ENCODE data around the gene IFNG.

IFNG gene

GRCh38 chr12:68166317-68166831 lies 6.8 kb upstream of the IFNG start:
- DNase-seq (ENCODE audit: low spot score) = no peak

- DNase-seq (ENCODE audit: low spot score) = no peak
Observed at GRCh38 chr12:68163560-68164081, 4.1 kb upstream of the IFNG start.

GRCh38 chr12:68162374-68162773 lies 2.8 kb upstream of the IFNG start:
- no peak for DNase-seq (ENCODE audit: low spot score)

DNA sequence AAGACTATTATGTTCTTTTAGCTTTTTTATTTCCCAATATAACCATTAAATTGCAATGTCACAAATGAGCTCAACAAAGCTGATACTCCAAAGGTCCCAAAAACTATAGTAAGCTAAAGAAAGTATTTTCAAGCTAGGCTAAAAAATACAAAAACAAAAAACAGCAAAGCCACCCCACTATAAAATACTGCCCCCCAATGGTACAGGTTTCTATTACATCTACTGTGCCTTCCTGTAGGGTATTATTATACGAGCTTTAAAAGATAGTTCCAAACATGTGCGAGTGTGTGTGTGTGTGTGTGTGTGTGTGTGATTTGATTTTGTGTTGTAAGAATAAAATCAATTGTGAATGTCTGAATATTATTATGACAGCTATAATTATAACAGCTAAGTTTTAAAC lies 1.1 kb downstream of the IFNG start:
- DNase-seq (ENCODE audit: low spot score) = no peak

DNA sequence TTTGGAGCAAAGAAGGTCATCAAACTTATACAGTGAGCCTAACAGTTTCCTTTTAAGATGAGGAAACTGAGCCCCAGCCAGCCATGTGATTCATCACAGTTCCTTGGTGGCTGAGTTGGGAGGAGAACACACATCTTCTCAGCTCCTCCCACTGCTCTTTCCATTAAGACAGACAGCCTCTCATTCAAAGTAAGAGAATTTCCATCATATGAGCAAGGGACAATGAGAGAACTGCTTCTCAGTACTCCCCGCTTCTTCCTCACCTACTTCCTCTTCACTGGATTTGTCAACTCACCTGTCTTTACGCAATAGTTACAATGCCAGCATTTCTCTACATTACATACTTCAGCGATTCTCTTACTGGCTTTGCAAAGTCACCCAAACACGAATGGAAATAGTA lies 2.2 kb downstream of the IFNG start:
- DNase-seq (ENCODE audit: low spot score) = no peak

- no peak for DNase-seq (ENCODE audit: low spot score)
Observed at GRCh38 chr12:68156636-68157035, 2.9 kb downstream of the IFNG start.

DNA sequence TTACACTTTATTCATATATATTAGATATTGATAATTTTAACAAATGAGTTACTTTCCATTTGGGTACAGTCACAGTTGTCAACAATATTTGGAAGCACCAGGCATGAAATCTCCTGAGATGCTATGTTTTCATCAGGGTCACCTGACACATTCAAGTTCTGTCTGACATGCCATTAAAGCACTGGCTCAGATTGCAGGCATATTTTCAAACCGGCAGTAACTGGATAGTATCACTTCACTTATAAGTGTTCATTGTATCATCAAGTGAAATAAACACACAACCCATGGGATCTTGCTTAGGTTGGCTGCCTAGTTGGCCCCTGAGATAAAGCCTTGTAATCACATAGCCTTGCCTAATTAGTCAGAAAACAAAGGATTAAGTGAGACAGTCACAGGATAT lies 4.8 kb downstream of the IFNG start:
- DNase-seq (ENCODE audit: low spot score) = no peak

DNA sequence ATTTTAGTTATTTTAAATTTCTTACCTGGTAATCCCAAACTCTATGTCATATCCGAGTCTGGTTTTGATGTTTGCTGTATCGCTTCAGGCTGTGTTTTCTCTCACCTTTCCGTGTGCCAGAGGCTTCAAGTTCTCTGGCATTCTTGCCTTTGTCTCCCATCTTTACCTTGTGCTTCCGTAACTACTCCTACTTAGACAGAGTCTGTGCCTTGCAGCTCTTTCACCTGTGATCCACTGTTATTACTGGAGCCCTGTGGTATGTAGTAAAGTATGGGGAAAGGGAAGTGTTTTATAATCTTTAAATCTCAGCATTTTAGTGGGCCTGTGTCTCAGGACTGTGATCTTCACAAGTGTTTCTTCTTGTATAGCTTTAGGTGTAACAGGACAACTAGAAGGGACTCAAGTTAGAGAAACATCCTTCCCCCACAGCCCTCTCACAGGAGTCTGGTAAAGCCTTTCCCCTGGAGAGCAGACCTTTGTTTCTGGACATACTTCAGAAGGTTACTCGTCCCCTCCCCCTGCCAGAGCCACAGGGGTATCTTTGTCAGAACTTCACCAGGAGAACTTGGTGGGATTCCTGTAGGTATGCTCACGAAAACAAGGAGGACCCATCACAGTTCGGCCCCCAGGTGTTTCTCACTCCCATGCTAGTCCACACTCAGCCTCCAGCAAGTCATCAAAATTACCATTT lies 11.1 kb downstream of the IFNG start:
- no peak for DNase-seq (ENCODE audit: low spot score)

DNA sequence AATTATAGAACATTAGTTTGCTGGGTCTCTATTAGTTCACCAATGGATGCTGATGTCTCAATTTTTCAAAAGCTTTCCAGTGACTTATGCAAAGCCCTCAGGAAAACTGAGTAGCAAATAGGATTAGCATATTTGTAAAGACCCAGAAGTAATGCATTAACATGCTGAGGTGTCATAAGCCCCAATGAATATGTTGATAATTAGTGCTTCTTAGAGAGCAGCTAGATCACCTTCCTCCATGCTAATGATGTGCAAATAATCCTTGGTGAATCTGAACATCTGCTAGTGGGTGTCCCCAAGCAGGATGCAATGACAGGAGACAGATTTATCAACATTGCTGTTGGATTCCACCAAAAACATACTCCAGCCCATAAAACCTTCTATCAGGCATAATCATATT lies 19.0 kb downstream of the IFNG start:
- no peak for DNase-seq (ENCODE audit: low spot score)

DNA sequence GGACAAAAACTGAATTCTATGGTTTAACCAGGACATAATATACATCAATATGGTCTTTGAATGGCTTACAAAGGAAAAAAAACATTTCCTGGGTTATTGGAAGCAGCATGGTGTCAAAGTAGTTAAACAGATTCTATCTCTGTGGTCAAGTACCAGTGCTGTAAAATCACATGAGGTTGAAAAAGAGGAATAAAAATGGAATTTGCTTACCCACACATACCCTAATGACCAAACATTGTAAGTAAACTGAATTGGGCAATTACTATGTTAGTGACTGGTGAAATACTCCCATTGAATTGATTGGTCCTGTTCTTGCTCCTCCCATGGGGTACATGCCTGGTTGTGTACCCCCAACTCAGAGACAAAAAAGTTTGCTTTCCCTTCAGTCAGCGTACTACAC lies 19.6 kb downstream of the IFNG start:
- DNase-seq (ENCODE audit: low spot score) = no peak

- no peak for DNase-seq (ENCODE audit: low spot score)
Observed at GRCh38 chr12:68139001-68139400, 20.5 kb downstream of the IFNG start.

DNA sequence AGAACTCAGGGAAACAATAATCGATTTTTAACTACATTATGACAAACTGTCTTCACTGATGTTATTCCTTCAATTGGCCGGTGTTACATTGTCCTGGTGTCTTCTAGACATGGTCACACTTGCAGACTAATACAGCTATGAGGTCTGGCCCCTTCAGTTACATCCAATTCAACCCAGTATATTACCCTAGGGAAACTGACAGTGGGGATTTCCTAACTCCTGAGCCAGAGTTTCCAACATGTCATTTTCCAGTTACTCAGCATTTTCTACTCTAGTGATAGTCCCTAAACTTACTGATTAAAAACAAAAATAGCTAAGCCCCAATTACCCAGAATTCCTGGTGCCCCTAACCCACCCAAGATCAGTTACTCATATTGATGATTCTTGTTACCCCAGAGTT lies 21.1 kb downstream of the IFNG start:
- DNase-seq (ENCODE audit: low spot score) = no peak

GRCh38 chr12:68137335-68137830 lies 22.2 kb downstream of the IFNG start:
- DNase-seq (ENCODE audit: low spot score) = no peak

DNA sequence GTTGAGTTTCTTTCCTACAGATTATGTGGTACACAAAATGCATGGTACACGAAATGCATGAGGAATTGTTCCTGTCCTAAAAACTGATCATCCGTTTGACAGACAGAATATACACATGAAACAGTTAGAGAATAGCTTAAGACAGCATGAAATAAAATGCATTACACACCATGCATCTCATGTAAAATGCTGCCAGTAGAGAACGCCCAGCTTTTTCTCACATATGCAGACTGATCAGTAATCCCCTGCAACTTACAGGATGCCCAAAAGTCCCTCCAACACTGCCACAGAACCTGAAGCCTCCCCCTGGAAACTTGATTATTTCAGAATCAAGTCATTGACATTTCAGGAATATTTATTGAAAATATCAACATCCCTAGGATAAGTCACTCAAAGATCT lies 24.0 kb downstream of the IFNG start:
- no peak for DNase-seq (ENCODE audit: low spot score)

DNA sequence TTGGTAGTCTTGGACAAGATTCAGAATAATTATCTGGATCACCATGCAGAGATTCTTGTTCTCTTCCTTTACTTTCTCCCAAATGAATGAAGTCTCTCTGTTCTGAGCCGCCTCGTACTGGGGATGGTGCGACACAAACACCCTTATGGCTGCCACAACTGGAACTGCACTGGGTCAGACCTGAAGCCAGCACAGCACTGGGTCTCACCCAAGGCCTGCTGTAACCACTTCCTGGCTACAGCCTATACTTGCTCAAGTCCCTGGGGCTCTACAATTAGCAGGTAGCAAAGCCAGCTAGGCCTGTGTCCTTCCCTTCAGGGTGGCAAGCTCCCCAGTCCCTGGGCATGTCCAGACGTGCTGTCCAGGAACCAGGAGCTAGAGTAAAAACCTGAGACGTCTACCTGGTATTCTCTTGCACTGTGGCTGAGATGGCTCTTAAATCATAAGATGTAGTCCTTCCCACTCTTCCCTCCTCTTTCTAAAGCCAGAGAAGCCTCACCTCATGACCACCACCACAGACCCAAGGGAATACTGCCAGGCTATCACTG lies 27.6 kb downstream of the IFNG start:
- no peak for DNase-seq (ENCODE audit: low spot score)

DNA sequence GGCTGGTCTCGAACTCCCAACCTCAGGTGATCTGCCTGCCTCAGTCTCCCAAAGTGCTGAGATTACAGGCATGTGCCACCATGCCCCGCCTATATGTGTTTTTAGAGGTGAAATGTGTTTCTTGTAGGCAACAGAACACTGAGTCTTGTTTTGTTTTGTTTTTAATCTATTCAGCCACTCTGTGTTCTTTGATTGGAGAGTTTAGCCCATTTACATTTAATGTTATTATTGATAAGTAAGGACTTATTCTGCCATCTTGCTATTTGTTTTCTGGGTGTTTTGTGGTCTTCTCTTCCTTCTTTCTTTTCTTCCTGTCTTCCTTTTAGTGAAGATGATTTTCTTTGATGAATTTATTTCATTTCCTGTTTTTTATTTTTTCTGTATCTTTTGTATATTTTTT lies 29.6 kb downstream of the IFNG start:
- no peak for DNase-seq (ENCODE audit: low spot score)

GRCh38 chr12:68122236-68122920 lies 37.2 kb downstream of the IFNG start:
- no peak for DNase-seq (ENCODE audit: low spot score)

DNA sequence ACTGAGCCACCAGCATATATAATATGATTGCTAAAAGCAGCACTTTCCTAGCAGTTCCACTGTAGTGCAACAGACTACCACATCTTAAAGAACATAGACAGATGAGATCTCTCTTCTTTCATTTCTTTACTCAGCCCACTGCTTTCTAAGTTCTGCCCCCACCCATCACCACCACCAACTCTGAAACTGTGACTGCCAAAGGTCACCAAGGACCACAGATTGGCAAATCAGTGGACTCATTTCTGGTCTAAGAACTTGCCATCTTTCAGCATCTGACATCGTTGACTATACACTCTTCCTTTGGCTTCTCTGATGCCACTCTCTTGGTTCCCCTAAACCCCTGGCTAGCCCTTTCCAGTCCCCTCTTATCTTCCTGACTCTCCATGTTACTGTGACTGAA lies 38.4 kb downstream of the IFNG start:
- DNase-seq (ENCODE audit: low spot score) = no peak

GRCh38 chr12:68119724-68120211 lies 39.8 kb downstream of the IFNG start:
- no peak for DNase-seq (ENCODE audit: low spot score)

DNA sequence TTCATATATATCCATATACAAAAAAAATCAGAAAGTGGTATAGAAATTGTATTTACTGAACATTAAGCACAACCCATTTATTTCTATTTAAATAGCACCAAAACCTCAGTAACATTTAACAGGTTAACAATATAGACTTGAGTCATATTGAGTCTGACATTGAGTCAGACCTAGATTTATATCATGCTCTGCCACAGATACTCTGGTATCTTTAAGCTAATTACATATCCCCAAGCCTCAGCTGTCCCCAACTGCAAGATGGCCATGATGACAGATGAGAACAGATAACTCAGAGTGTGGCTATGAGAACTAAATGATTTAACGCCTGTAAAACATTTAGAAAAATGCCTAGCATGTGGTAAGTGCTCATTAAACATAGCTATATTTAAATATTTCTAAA lies 40.3 kb downstream of the IFNG start:
- DNase-seq (ENCODE audit: low spot score) = no peak

DNA sequence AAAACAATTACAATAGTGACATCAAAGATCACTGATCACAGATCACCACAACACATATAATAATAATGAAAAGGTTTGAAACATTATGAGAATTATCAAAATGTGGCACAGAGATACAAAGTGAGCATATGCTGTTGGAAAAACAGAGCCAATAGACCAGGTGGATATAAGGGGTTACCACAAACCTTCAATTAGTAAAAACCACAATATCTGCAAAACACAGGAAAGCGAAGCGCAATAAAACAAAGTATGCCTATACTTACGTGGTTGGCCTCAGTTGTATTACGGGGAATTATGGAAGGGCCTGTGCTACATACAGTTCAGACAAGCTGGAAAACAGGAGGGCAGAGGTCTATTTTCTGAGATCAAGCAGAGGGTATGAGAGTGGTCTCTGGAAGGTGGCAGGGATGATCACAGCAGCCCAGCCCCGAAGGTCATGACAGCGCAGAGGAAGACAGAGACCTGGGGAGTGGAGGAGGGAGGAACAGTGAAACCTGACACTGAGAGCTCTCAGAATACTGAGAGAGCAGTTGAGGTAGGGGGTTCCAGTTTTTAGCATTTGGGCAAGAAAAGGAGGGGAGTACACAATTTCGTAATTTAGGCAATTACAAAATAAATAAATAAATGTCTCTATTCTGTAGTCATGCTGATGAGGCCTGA lies 41.3 kb downstream of the IFNG start:
- DNase-seq (ENCODE audit: low spot score) = no peak

DNA sequence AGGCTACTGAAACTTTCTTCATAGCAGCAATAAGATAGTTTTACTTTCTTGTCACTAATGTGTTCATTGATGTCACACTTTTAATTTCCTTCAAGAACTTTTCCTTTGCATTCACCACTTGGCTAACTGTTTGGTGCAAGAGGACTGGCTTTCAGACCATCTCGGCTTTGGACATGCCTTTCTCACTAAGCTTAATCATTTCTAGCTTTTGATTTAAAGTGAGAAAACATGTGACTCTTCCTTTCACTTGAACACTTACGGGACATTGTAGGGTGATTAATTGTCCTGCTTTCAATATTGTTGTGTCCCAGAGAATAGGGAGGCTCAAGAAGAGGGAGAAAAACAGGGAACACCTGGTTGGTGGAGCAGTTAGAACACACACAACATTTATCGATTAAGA lies 41.9 kb downstream of the IFNG start:
- DNase-seq (ENCODE audit: low spot score) = no peak
